ENCODE results near the gene CCDC171. TPM values are rescaled to one million over a fixed set of nuclear protein-coding genes. Genes with fewer than 3 reads are reported as not detected.

The CCDC171 gene
- total and polyA plus RNA-seq, 2 experiments from 2014 or later = 4.4 to 5.1 TPM

DNA sequence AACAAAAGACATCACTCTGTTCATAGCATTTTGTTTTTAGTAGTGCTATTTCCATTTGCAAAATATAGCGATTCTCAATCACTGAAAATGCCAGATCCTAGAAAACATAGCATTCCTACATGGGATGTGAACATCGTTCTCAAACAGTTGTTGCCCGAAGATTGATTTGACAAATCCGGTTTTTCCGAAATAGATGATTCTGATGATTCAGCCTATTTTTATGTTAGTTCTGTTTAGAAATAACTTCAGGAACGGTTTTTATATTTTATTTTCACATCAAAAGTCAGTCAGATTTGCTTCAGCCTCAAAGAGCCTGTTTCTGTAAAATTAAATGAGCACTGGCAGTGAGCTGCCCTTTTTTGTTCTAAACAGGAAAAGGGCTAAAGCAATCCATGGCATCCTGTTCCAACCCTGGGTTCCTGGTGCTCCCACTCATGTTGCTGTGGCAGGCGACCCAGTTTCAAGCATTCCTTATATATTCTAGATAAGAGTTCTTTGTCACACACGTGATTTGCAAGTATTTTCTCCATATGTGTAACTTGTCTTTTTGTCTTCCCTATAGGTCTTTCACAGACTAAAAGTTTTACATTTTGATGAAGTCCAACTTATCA, 27.9 kb upstream of the CCDC171 start:
- H3K27ac Mint-ChIP-seq = no peak overlapping the region
- ATAC-seq (no peak), DNase-seq (ENCODE audit: low spot score) (no peak)
- H3K4me3 Mint-ChIP-seq = no peak overlapping the region
- no peaks in the 10 kb centered on the region for H3K36me3 Mint-ChIP-seq (ENCODE audit: low read depth)
- no peak overlapping the region for H3K27ac ChIP-seq (ENCODE audit: low read depth)
- peaks cover 3% of the 10 kb centered on the region for H3K27me3 Mint-ChIP-seq (ENCODE audit: insufficient read depth, low read depth, poor library complexity)
- no peaks in the 10 kb centered on the region for H3K27me3 ChIP-seq (ENCODE audit: insufficient read depth)
- H3K36me3 ChIP-seq (ENCODE audit: insufficient read depth) = no peaks in the 10 kb centered on the region
- H2AFZ ChIP-seq = no peak overlapping the region
- H3K79me2 ChIP-seq (replicated peaks; ENCODE audit: insufficient read depth) = no peaks in the 10 kb centered on the region
- H3K4me1 ChIP-seq (ENCODE audit: insufficient read depth) = peaks cover 4% of the 10 kb centered on the region; the same call in 1 of the 2 replicates
- peaks cover 2% of the 10 kb centered on the region; the same call in 1 of the 3 replicates for H3K9me3 Mint-ChIP-seq
- H3K4me2 ChIP-seq = no peak overlapping the region
- 0 out of 2 replicates have a peak, but pooled peaks cover 3% of the 10 kb centered on the region for H3K9me2 ChIP-seq (ENCODE audit: insufficient read depth)
- no peaks in the 10 kb centered on the region for H4K20me1 ChIP-seq (replicated peaks; ENCODE audit: insufficient read depth)
- H3K4me1 Mint-ChIP-seq = peaks cover 2% of the 10 kb centered on the region; the same call in 2 of the 3 replicates
- no peak overlapping the region for H3K4me3 ChIP-seq
- TF ChIP-seq ZNF331 (CRISPR knock-in tag; IDR thresholded peaks at IDR 0.05; ENCODE audit: low read depth) (no peak), EZH2 (IDR thresholded peaks at IDR 0.05; ENCODE audit: low read depth, unreplicated experiment) (no peak), POLR2AphosphoS5 (IDR thresholded peaks at IDR 0.05; ENCODE audit: low read depth) (no peak), STAT1 (IDR thresholded peaks at IDR 0.05; ENCODE audit: unreplicated experiment) (no peak), CREB1 (CRISPR knock-in tag; IDR thresholded peaks at IDR 0.05; ENCODE audit: low read depth) (no peak), ZNF114 (CRISPR knock-in tag; IDR thresholded peaks at IDR 0.05) (no peak), NANOG (IDR thresholded peaks at IDR 0.05; ENCODE audit: borderline replicate concordance) (no peak), JUNB (IDR thresholded peaks at IDR 0.05; ENCODE audit: unreplicated experiment) (no peak), EZH2phosphoT487 (IDR thresholded peaks at IDR 0.05; ENCODE audit: unreplicated experiment) (no peak)
- TF ChIP-seq, protein P1, sequence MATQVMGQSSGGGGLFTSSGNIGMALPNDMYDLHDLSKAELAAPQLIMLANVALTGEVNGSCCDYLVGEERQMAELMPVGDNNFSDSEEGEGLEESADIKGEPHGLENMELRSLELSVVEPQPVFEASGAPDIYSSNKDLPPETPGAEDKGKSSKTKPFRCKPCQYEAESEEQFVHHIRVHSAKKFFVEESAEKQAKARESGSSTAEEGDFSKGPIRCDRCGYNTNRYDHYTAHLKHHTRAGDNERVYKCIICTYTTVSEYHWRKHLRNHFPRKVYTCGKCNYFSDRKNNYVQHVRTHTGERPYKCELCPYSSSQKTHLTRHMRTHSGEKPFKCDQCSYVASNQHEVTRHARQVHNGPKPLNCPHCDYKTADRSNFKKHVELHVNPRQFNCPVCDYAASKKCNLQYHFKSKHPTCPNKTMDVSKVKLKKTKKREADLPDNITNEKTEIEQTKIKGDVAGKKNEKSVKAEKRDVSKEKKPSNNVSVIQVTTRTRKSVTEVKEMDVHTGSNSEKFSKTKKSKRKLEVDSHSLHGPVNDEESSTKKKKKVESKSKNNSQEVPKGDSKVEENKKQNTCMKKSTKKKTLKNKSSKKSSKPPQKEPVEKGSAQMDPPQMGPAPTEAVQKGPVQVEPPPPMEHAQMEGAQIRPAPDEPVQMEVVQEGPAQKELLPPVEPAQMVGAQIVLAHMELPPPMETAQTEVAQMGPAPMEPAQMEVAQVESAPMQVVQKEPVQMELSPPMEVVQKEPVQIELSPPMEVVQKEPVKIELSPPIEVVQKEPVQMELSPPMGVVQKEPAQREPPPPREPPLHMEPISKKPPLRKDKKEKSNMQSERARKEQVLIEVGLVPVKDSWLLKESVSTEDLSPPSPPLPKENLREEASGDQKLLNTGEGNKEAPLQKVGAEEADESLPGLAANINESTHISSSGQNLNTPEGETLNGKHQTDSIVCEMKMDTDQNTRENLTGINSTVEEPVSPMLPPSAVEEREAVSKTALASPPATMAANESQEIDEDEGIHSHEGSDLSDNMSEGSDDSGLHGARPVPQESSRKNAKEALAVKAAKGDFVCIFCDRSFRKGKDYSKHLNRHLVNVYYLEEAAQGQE (IDR thresholded peaks at IDR 0.05; ENCODE audit: unreplicated experiment) = no peak
- TF ChIP-seq, protein P2, sequence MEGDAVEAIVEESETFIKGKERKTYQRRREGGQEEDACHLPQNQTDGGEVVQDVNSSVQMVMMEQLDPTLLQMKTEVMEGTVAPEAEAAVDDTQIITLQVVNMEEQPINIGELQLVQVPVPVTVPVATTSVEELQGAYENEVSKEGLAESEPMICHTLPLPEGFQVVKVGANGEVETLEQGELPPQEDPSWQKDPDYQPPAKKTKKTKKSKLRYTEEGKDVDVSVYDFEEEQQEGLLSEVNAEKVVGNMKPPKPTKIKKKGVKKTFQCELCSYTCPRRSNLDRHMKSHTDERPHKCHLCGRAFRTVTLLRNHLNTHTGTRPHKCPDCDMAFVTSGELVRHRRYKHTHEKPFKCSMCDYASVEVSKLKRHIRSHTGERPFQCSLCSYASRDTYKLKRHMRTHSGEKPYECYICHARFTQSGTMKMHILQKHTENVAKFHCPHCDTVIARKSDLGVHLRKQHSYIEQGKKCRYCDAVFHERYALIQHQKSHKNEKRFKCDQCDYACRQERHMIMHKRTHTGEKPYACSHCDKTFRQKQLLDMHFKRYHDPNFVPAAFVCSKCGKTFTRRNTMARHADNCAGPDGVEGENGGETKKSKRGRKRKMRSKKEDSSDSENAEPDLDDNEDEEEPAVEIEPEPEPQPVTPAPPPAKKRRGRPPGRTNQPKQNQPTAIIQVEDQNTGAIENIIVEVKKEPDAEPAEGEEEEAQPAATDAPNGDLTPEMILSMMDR (conservative IDR thresholded peaks at IDR 0.05; ENCODE audit: low read depth in 2 of 2) = no peak
- TF ChIP-seq, protein P3, sequence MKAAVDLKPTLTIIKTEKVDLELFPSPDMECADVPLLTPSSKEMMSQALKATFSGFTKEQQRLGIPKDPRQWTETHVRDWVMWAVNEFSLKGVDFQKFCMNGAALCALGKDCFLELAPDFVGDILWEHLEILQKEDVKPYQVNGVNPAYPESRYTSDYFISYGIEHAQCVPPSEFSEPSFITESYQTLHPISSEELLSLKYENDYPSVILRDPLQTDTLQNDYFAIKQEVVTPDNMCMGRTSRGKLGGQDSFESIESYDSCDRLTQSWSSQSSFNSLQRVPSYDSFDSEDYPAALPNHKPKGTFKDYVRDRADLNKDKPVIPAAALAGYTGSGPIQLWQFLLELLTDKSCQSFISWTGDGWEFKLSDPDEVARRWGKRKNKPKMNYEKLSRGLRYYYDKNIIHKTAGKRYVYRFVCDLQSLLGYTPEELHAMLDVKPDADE (IDR thresholded peaks at IDR 0.05) = no peak
- no peaks in the 10 kb centered on the region for H3F3A ChIP-seq (replicated peaks; ENCODE audit: low read depth)

Measured in GM23338 (cell line).